Endothelial cell of umbilical vein (primary cell): ENCODE results near the gene IFNL3. TPM values are rescaled to one million over a fixed set of nuclear protein-coding genes. Genes with fewer than 3 reads are reported as not detected.

Experiments used
- BruUV-seq: library from RNA; stranded (reverse); fragments of 400-500 nt; replicated peaks from 2 replicates; lab custom pipeline; 2021; lab: Mats Ljungman, UMichigan
- CTCF ChIA-PET: fragments of 300-600, 350-600 bp; sonication (Branson Sonifier 250); formaldehyde crosslinking; loops from one replicate; lab custom pipeline; 2021; ENCODE audit warnings: antibody characterized with exemption, inconsistent platforms; lab: Charles Lee
- POLR2A ChIA-PET: fragments of 300-600, 350-600 bp; sonication (Branson Sonifier 250); formaldehyde crosslinking; loops from one replicate; lab custom pipeline; 2021; ENCODE audit warnings: antibody characterized with exemption, inconsistent platforms; lab: Charles Lee
- DNase-seq: peaks from one replicate; pipeline ENCODE4 v3.0.0-alpha.2; 2011; ENCODE audit warnings: low read depth, low spot score
- FAIRE-seq: peaks from 2 replicates; lab custom pipeline; 2011; peaks lifted over from hg19 to GRCh38; lab: Jason Lieb, UNC
- H2AFZ ChIP-seq: 2 replicates; pipeline ENCODE4 v1.6.0; 2012; ENCODE audit warnings: low read depth, low read length, control low read depth, inconsistent platforms
- H3K27ac ChIP-seq: 2 replicates; pipeline ENCODE4 v1.5.1; 2011; ENCODE audit warnings: low read depth, mild to moderate bottlenecking, control low read depth, low read length, moderate library complexity; ENCODE audit not compliant: insufficient read depth
- H3K27me3 ChIP-seq, 2 experiments: 2 replicates each; pipeline versions ENCODE4 v1.6.0 to v1.6.1; 2011; ENCODE audit warnings: low read length in 2 of 2, mixed read lengths in 1 of 2; ENCODE audit not compliant: control insufficient read depth in 2 of 2, insufficient read depth in 2 of 2
- H3K36me3 ChIP-seq, 2 experiments: 2 replicates in 1 of 2; 3 replicates in 1 of 2; pipeline ENCODE4 v1.5.1; 2011; ENCODE audit warnings: low read length in 2 of 2, mild to moderate bottlenecking in 1 of 2, moderate library complexity in 1 of 2; ENCODE audit not compliant: control insufficient read depth in 2 of 2, insufficient read depth in 2 of 2; ENCODE audit errors: extremely low read depth in 1 of 2
- H3K4me1 ChIP-seq: 3 replicates; pipeline ENCODE4 v1.5.1; 2011; ENCODE audit warnings: mild to moderate bottlenecking, low read length; ENCODE audit not compliant: control insufficient read depth, insufficient read depth; ENCODE audit errors: extremely low read depth
- H3K4me2 ChIP-seq: 2 replicates; pipeline ENCODE4 v1.6.1; 2011; ENCODE audit warnings: low read length, control low read depth, mixed read lengths; ENCODE audit not compliant: insufficient read depth
- H3K4me3 ChIP-seq, 3 experiments: fragments of 200-600 bp in 1 of 3; sonication (generic), shearing (Covaris generic) in 1 of 3; replicated peaks in 1 of 3; 2 replicates each; pipeline ENCODE4 v1.5.1; 2011 to 2016; ENCODE audit warnings: control low read depth in 3 of 3, low read length in 3 of 3, mild to moderate bottlenecking in 2 of 3, inconsistent platforms in 1 of 3, low read depth in 1 of 3, moderate library complexity in 1 of 3; ENCODE audit not compliant: insufficient read depth in 1 of 3
- H3K79me2 ChIP-seq: 2 replicates; pipeline ENCODE4 v1.6.0; 2012; ENCODE audit warnings: low read length, inconsistent platforms; ENCODE audit not compliant: control insufficient read depth, insufficient read depth
- H3K9ac ChIP-seq: replicated peaks from 2 replicates; pipeline ENCODE3; 2011; ENCODE audit warnings: low read length, control low read depth; ENCODE audit not compliant: insufficient read depth; ENCODE audit errors: extremely low read depth
- H3K9me1 ChIP-seq: replicated peaks from 3 replicates; pipeline ENCODE4 v1.6.0; 2011; ENCODE audit warnings: mild to moderate bottlenecking, low read length; ENCODE audit not compliant: control insufficient read depth, insufficient read depth; ENCODE audit errors: extremely low read depth
- H3K9me3 ChIP-seq: replicated peaks from 2 replicates; pipeline ENCODE4 v1.5.1; 2012; ENCODE audit warnings: low read length, inconsistent platforms; ENCODE audit not compliant: control insufficient read depth, insufficient read depth
- H4K20me1 ChIP-seq: replicated peaks from 2 replicates; pipeline ENCODE3; 2011; ENCODE audit warnings: mild to moderate bottlenecking, low read length; ENCODE audit not compliant: control insufficient read depth, insufficient read depth; ENCODE audit errors: extremely low read depth
- EZH2 ChIP-seq: IDR thresholded peaks from 2 replicates; pipeline ENCODE4 v1.6.1; 2012; ENCODE audit warnings: borderline replicate concordance, low read depth, mild to moderate bottlenecking, moderate library complexity, low read length, inconsistent platforms; ENCODE audit not compliant: severe bottlenecking
- FOS ChIP-seq: IDR thresholded peaks from 2 replicates; pipeline ENCODE4 v1.6.1; 2011; ENCODE audit warnings: mild to moderate bottlenecking, low read length, moderate library complexity, borderline replicate concordance; ENCODE audit not compliant: insufficient read depth
- GATA2 ChIP-seq: IDR thresholded peaks from 2 replicates; pipeline ENCODE4 v1.7.0; 2011; ENCODE audit warnings: low read depth, mild to moderate bottlenecking, moderate library complexity, mixed read lengths, low read length; ENCODE audit not compliant: insufficient read length, insufficient read depth
- JUN ChIP-seq: IDR thresholded peaks from 2 replicates; pipeline ENCODE4 v1.6.1; 2011; ENCODE audit warnings: borderline replicate concordance, low read depth; ENCODE audit not compliant: insufficient read length, insufficient read depth
- MAX ChIP-seq: IDR thresholded peaks from 2 replicates; pipeline ENCODE4 v1.6.1; 2011; ENCODE audit not compliant: insufficient read depth, insufficient read length
- MYC ChIP-seq: IDR thresholded peaks from one replicate; pipeline ENCODE4 v1.6.1; 2011; ENCODE audit warnings: mild to moderate bottlenecking, low read depth, low read length
- POLR2A ChIP-seq: IDR thresholded peaks from 2 replicates; pipeline ENCODE4 v1.6.1; 2012; ENCODE audit warnings: low read depth, mild to moderate bottlenecking, control low read depth, low read length
- POLR2AphosphoS5 ChIP-seq: IDR thresholded peaks from 2 replicates; pipeline ENCODE4 v1.6.1; 2012; ENCODE audit warnings: low read depth, mild to moderate bottlenecking, control low read depth, low read length, moderate library complexity; ENCODE audit not compliant: insufficient read depth
- dilution Hi-C: fragments of 300-500 bp; cut with MboI; formaldehyde crosslinking; loops from one replicate; pipeline ENCODE4 v1.15.0; 2019; ENCODE audit warnings: low sequenced_read_pairs; ENCODE audit not compliant: extremely low pct_ligation_motif_present
- intact Hi-C: fragments of 100-400 bp; cut with micrococcal nuclease; formaldehyde crosslinking; loops from one replicate; pipeline ENCODE4 v1.10.0; 2022
- polyA plus RNA-seq, 4 experiments: library from polyadenylated mRNA; depleted of rRNA in 3 of 4; stranded (reverse) in 3 of 4; unstranded in 1 of 4; fragments of >200 nt; gene quantifications; 2 replicates each; pipeline versions ENCODE4 v1.2.1 to v1.2.3, GENCODE V29; 2011 to 2012; ENCODE audit warnings: missing spikeins in 1 of 4
- total RNA-seq: library from RNA; stranded (reverse); gene quantifications from 2 replicates; pipeline ENCODE4 v1.2.3, GENCODE V29; 2021
- TF ChIP-seq, protein P1 (sequence below), 2 donors: IDR thresholded peaks; 1 replicate in 1 of 2; 2 replicates in 1 of 2; pipeline ENCODE4 v1.5.1; 2011; ENCODE audit warnings: low read length in 2 of 2, mild to moderate bottlenecking in 2 of 2, moderate library complexity in 2 of 2, control low read depth in 1 of 2, inconsistent platforms in 1 of 2, low read depth in 1 of 2; ENCODE audit not compliant: insufficient read depth in 1 of 2; ENCODE audit errors: extremely low read depth in 1 of 2

IFNL3 gene
- total and polyA plus RNA-seq, 2 donors (not counting 3 experiments of a cell fraction or from before 2014, with no cell fraction given) = not detected

- dilution Hi-C loops = no loop called here
- intact Hi-C loops = no loop called here
- H3K27ac ChIP-seq = no peak overlapping the region
- no peak overlapping the region for H3K4me3 ChIP-seq
- no peaks in the 10 kb centered on the region for H3K4me1 ChIP-seq
- DNase-seq (no peak), FAIRE-seq (no peak)
- H3K27me3 ChIP-seq = peaks cover 34 to 39% of the 10 kb centered on the region in 2 experiments
- TF ChIP-seq POLR2AphosphoS5 (no peak), MAX (no peak), FOS (no peak), POLR2A (no peak), EZH2 (no peak), MYC (no peak), GATA2 (no peak), JUN (no peak)
- TF ChIP-seq, protein P1, sequence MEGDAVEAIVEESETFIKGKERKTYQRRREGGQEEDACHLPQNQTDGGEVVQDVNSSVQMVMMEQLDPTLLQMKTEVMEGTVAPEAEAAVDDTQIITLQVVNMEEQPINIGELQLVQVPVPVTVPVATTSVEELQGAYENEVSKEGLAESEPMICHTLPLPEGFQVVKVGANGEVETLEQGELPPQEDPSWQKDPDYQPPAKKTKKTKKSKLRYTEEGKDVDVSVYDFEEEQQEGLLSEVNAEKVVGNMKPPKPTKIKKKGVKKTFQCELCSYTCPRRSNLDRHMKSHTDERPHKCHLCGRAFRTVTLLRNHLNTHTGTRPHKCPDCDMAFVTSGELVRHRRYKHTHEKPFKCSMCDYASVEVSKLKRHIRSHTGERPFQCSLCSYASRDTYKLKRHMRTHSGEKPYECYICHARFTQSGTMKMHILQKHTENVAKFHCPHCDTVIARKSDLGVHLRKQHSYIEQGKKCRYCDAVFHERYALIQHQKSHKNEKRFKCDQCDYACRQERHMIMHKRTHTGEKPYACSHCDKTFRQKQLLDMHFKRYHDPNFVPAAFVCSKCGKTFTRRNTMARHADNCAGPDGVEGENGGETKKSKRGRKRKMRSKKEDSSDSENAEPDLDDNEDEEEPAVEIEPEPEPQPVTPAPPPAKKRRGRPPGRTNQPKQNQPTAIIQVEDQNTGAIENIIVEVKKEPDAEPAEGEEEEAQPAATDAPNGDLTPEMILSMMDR (IDR thresholded peaks at IDR 0.05; ENCODE audit: extremely low read depth in 1 of 2, insufficient read depth in 1 of 2, low read depth in 1 of 2, low read length in 2 of 2) = no peak
- BruUV-seq = no TSS peak
- no peak overlapping the region for H3K9ac ChIP-seq
- H3K79me2 ChIP-seq = no peaks in the 10 kb centered on the region
- no peaks in the 10 kb centered on the region for H3K9me3 ChIP-seq
- no peaks in the 10 kb centered on the region for H4K20me1 ChIP-seq
- no peak overlapping the region for H3K4me2 ChIP-seq
- no peak overlapping the region for H2AFZ ChIP-seq
- CTCF ChIA-PET = interaction anchor here (1.0 to 1.4 kb wide), 2 partner anchors 14 to 143 kb away, joined by 3 to 5 read pairs; no protein-coding TSS in a partner anchor
- H3K36me3 ChIP-seq = no peaks in the 10 kb centered on the region
- POLR2A ChIA-PET = no interaction called here
- H3K9me1 ChIP-seq = no peaks in the 10 kb centered on the region
These were observed 20.6 kb upstream of the IFNL3 start for GRCh38 chr19:39265321-39265916.
